Endometrium (tissue), 2 donors: ENCODE results near the gene ZFP1.

ENCODE experiments used
- FAIRE-seq: peaks from 2 replicates; lab custom pipeline; 2012; peaks lifted over from hg19 to GRCh38; lab: Jason Lieb, UNC
- donor health status: control.
- donor health status: control.

ZFP1 gene

GRCh38 chr16:75148311-75149195 lies at the start of gene ZFP1:
Gene ZFP1 (plus strand): TSS chr16:75148524. CDS start chr16:75152952, 4,428 bp downstream.
- peak; percentile 81 for FAIRE-seq

GRCh38 chr16:75099075-75099667 lies 49.2 kb upstream of the ZFP1 start:
- FAIRE-seq = no peak

GRCh38 chr16:75099738-75100602 lies 48.4 kb upstream of the ZFP1 start:
- FAIRE-seq = no peak

- no peak for FAIRE-seq
Measured at GRCh38 chr16:75100603-75100990, 47.7 kb upstream of the ZFP1 start.

GRCh38 chr16:75101635-75102034 lies 46.7 kb upstream of the ZFP1 start:
- no peak for FAIRE-seq

GRCh38 chr16:75102595-75102994 lies 45.7 kb upstream of the ZFP1 start:
- no peak for FAIRE-seq

GRCh38 chr16:75103994-75104393 lies 44.3 kb upstream of the ZFP1 start:
- no peak for FAIRE-seq

- FAIRE-seq = no peak
Measured at GRCh38 chr16:75104836-75105235, 43.5 kb upstream of the ZFP1 start.

GRCh38 chr16:75105306-75106061 lies 42.8 kb upstream of the ZFP1 start:
- FAIRE-seq = no peak

GRCh38 chr16:75106351-75107274 lies 41.7 kb upstream of the ZFP1 start:
- no peak for FAIRE-seq

- FAIRE-seq = no peak
Measured at GRCh38 chr16:75107505-75107904, 40.8 kb upstream of the ZFP1 start.

- FAIRE-seq = no peak
Measured at GRCh38 chr16:75108792-75109731, 39.3 kb upstream of the ZFP1 start.

- FAIRE-seq = no peak
Measured at GRCh38 chr16:75109732-75110243, 38.5 kb upstream of the ZFP1 start.

GRCh38 chr16:75110637-75111513 lies 37.4 kb upstream of the ZFP1 start:
- FAIRE-seq = no peak

GRCh38 chr16:75111514-75111940 lies 36.8 kb upstream of the ZFP1 start:
- FAIRE-seq = no peak

GRCh38 chr16:75111961-75112733 lies 36.2 kb upstream of the ZFP1 start:
- FAIRE-seq = no peak

- FAIRE-seq = no peak
Measured at GRCh38 chr16:75112734-75113491, 35.4 kb upstream of the ZFP1 start.
